ENCODE data around the gene MLPH.

Gene MLPH

DNA sequence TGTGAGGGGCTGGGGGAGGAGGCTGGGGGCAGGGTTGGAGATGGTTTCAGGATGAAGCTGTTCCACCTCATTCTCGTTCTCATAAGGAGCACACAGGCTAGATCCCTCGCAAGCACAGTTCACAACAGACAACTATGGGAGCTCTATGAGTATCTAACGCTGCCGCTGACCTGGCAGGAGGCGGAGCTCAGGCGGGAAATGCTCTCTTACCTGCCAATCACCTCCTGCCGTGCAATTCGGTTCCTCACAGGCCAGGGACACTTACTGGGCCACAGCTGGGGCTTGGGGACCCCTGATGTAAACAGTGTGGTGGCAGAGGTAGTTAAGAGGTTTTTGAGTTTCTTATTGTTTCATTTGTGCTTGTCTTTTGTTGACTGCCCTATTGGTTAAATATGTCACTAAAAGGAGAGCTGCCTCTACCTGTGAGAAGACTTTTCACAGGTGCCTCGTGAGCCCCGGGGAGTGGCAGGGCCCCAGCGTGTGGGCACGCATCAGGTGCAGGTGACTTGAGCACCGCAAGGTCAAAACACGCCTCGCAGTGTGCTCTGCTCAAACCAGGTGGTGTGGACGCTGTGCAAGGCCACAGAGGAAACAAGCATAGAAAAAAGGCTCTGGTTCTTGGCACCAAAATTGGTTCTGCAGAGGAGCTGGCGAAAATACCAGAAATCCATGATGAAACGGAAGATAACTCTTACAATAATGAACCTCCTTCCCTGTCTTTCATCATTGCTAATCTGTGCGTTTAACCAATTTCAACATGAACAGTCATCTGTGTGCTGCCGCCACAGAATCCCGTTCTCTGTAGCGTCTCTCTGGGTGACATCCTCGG lies 10.2 kb downstream of the MLPH start:
- DNase-seq (ENCODE audit: extremely low read depth in 1 of 2, low read depth in 1 of 2) = no peak

DNA sequence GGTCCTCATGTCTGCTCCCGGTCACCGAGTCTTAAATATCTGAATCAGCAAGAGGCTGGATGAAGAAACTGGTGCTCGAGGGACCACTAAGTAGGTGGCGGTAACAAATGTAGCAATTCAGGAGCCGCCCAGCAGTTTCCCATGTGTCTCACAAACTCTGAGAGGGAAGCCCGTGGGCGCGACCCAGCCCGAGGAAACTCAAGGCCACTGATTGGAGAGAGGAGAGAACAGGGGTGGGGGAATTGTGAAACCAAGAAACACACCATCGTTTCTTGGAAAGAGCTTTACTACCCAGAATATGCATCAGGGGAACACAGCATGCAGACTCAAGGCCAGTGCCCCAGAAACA lies 10.8 kb downstream of the MLPH start:
- DNase-seq (ENCODE audit: extremely low read depth in 1 of 2, low read depth in 1 of 2) = no peak

DNA sequence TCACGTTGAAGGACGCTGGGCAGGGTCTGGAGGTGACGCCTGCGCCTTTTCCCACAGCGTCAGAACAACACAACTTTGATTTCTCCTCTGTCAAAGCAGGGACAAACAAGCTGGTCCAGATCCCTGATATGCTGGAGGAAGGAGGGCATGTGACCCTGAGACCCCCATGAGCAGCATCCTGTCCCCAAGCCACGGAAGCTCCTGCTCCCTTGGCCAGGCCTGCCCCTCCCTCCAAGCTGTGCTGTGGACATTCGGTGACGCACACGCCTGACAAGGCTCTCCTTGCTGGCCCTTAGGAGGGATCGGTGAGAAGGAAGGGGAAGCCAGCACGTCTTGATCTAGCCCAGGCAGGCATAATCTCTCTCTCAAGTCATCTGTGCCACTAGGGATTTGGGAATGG lies 11.3 kb downstream of the MLPH start:
- DNase-seq (ENCODE audit: extremely low read depth in 1 of 2, low read depth in 1 of 2) = no peak

DNA sequence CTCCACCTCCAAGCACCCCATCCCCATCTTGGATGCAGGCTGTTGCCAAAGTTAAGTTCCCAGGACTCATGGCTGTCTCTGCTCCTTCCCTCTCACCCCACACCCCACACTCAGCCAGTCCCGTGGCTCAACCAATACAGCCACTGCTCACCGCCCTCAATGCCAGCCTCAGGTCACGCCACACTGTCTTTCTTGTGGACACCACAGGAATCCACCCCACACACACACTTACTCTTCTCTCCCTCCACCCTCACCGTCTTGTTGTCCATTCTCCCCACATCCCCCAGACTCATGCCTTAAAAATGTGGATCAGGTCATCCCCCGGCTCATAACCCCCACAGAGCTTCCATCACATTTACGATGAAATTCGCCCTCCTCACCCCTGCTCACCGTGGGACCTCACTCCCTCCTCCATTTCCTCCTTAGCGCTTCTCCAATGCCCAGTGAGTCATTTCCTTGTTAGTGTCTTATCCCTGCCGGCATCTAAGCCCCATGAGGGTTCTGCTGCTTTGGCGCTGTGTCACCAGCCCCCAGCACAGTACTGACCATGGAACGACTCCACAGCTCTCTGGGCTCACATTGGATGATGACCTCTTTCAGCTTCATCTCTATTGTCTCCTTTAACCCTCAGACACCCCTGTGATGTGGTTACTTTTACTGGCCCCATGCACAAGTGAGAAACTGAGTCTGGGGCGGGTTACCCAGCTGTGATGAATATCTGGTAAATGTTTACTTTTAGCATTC lies 13.8 kb downstream of the MLPH start:
- DNase-seq (ENCODE audit: extremely low read depth in 1 of 2, low read depth in 1 of 2) = no peak

DNA sequence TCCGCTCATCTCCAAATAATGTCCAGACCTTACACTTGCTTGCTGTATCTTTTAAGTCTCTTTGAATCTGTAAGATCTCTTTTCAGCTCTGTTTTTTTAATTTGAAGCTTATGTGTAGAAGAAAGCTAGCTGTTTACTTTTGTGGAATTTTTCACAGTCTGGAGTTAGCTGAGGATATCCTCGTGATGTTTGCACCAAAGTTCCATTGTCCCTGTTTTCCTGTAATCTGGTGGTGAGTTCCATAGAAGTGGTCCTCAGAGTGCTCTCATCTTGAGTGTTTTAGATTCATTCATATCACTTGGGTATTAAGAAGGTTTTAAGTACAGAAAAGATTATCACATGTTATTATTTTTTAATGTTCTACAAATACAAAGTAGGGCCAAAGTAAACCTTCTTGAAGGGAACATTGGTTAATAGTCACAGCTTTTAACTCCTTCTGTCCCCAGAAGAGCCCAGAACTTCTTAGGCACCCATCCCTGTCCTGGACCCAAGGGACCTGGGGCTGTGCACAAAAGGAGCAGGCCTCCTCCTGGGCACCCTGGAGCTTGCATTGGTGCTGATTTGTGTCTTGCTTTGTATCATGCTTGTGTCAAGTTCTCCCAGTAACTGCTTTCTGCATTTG lies 15.0 kb downstream of the MLPH start:
- DNase-seq (ENCODE audit: extremely low read depth in 1 of 2, low read depth in 1 of 2) = no peak

DNA sequence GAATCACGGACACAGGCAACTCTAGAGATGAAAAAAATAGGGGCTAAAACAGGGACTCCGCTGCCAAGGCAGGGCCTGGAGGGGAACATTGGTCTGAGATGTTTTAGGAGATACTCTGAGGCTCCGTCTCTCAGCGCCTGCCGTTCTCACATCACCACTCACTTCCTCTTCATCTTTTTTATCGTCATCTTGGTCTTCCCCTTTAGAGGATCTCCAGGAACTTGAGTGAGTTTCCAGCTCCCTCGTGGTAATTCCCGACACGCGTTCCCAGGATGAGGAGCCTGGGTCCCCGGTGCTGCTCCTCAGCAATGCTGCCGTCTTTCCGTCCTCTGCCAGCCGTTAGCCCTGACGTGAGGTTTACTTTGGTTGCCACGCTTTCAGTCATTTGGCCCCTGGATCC lies 16.1 kb downstream of the MLPH start:
- DNase-seq (ENCODE audit: extremely low read depth in 1 of 2, low read depth in 1 of 2) = no peak

DNA sequence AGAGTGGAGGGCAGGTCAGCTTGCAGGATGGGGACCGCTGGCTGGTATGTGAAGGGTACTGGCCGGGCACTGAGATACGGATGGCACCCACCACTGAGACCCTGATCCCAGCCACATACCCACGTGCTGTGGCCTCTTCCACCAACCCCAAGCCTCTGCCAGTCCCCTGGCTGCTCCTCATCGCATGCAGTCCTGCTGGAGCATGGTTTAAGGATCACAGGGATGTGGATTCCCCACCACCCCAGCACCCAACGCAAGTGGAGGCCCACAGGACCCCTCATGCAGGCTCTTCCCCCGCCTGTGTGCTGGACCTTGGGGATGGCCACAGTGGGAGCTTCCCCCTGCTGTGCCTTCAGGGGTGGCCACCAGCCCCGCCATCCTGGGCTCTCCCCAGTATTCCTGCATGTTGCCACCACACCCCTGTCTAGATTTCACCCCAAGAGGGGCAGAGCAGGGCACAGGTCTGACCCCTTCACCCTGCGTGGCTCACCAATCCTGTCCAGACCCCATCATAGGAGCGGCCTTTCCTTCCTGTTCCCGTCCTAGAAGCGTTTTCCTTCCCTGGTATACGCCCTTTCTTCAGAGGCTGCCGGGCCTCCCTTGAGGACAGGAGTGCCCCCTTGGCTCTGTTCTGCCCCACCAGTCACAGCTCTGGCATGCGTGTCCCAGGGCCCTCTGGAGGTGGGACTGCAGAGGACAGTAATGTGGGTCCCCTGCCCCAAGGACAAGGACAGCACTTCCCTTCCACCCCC lies 18.3 kb downstream of the MLPH start:
- DNase-seq (ENCODE audit: extremely low read depth in 1 of 2, low read depth in 1 of 2) = no peak

DNA sequence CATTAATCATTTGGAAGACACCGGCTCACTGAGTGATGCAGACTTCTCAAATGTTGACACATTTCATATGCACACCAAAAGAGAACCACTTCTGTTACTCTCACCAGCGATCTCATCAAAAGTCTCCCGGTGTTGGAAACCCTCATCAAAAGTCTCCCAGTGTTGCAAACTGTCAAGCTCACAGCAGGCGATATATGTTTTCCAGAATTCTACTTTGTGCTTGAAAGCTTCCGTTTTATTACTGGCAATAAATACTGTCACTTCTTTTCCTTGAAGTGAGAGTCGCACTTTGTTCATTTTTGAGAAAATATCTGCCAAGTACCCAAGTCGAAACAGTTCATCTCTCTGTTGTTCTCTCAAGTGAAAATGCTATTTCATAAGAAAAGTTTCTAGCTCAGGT lies 20.5 kb downstream of the MLPH start:
- DNase-seq (ENCODE audit: extremely low read depth in 1 of 2, low read depth in 1 of 2) = no peak

DNA sequence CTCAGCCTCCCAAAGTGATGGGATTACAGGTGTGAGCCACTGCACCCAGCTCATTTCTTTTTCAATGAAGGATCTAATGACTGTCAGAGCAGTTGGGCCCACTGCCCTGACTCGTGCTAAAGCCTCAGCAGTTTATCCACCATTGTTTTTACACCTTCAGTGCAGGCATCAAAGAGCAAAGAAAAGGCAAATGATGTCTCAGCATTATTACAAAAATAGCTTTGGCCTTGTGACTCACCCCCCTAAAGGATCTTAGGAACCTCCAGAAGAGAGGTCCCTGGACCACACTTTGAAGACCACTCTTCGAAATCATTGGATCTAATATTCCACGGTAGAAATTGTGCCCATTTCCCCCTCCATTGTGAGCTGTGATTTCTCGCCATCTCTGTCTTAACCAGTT lies 21.3 kb downstream of the MLPH start:
- no peak for DNase-seq (ENCODE audit: extremely low read depth in 1 of 2, low read depth in 1 of 2)

DNA sequence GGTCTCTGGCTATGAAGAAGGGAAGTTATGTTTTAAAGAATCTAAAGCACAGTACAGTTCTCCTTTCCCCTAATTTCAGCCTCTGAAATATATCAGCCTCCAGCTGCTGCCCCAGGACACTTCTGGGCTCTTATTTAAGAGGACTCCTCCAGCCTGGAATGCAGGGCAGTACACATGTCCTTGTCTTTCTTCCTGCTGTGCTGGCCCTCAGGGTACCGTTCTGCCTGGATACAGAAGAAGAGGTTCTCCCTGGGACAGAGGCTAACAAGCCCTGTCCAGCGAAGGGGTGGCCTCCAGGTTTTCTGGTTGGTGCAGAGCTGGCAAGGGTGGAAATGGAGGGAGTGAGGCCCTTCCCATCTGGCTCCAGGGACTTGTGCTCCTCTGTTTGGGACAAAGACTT lies 22.1 kb downstream of the MLPH start:
- no peak for DNase-seq (ENCODE audit: extremely low read depth in 1 of 2, low read depth in 1 of 2)

DNA sequence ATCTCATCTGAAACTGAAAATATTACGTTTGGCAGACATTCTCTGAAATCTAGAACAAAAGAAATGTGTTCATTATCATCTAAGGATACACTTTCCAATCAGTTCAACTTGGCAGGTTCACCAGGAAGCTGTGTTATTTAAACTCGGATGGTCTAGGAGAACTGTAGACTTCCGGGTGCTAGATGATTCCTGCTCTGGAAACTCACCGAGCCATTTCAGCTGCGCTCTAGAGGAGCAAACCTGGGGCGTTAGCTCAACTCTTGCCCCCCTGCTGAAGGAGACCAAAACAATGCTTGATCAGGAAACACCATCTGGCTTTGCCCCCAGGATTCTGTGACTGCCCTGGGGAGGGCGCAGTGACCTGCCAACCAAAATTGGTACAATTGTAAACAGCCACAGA lies 22.9 kb downstream of the MLPH start:
- DNase-seq (ENCODE audit: extremely low read depth in 1 of 2, low read depth in 1 of 2) = no peak

DNA sequence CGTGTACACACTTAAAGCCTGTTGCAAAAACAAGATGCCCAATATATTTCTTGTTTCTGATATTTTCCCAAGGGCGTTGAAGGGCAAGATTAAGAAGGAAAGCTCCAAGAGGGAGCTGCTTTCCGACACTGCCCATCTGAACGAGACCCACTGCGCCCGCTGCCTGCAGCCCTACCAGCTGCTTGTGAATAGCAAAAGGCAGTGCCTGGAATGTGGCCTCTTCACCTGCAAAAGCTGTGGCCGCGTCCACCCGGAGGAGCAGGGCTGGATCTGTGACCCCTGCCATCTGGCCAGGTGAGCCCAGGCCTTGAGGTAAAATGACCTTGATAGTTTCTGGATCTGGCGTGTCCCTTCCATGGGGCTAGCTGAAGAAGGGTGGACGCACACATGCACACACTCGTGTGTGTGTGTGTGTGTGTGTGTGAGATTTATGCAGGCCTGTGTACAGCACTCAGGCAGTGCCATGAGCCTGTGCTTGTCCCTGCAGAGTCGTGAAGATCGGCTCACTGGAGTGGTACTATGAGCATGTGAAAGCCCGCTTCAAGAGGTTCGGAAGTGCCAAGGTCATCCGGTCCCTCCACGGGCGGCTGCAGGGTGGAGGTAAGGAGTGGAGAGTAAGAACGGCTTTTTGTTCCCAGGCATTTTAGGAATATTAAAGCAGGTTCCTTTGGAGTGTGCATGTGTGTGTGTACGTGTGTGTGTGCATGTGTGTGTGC lies 23.6 kb downstream of the MLPH start:
- DNase-seq (ENCODE audit: extremely low read depth in 1 of 2, low read depth in 1 of 2) = no peak

DNA sequence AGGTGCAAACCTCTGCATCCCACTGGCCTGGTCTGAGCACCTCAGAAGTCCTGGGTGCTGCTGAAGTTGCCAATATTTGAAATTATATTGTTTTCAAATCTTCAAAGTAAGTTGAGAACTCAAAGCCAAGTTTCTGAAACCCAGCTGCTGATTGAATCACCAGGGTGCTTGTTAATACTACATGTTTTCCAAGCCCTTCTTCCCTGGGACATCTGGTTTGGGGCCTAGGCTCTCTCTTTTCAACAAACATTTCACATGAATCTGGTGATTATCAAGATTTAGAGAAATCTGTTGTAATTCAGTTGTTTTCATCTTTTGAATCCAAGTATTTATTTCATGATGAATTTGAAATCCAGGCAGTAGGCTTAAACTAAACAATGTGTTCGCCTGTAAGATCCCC lies 24.4 kb downstream of the MLPH start:
- DNase-seq (ENCODE audit: extremely low read depth in 1 of 2, low read depth in 1 of 2) = no peak

DNA sequence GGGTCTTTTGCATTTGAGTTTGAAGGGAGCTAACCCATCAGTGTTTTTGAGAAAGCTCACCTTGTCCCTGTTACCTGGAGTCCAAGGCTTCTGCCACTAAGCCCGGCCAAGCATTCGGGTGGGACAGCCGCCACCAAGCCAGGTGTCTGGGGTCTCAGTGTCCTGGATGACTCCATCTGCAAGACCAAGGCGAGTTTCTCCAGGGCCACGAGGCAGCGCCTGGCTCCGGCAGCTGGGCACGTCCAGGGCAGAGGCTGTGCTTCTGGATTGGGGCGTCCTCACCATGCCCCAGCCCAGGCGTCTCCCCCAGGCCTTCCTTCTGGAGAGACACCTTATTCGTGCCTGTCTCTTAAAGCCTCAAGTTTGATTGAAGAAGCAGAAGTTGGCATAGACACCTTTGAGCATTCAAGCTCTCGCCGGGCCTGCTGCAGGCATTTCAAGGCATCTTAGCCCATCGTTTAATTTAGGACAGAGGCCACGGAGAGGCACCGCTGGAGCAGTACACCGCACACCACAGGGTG lies 24.9 kb downstream of the MLPH start:
- no peak for DNase-seq (ENCODE audit: extremely low read depth in 1 of 2, low read depth in 1 of 2)

DNA sequence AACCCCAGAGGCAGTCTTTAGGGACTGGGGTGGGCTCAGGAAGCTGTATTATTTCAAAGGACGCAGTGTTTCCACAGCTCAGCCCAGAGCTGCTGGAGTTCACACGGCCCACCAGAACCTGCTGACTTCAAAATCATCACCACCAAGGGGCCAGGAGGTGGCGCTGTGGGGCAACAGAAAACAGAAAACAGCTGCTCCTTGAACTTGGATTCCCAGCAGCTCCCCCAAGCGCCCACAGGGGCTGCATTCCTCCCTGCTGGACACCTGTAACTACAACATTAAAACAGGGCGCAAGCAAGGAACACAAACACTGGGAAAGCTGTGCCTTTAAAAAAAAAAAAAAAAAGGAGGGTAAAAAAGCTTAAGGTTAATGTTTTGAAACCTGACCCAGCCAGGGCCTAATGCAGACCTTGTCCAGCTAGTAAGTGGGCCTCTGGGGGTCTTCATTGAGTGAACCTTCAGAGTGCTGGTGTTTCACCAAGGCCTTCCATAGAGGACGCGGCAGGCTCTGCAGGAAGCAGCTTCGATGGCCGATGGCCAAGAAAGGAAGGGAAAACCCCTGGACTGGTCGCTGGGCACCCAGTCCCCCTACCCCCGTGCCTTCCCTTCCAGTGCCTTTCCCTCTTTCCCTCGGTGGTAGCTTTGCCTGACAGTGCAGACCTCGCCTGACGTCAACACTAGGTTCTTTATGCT lies 25.9 kb downstream of the MLPH start:
- peak; percentile 37 to 70 for DNase-seq (ENCODE audit: extremely low read depth in 1 of 2, low read depth in 1 of 2)

DNA sequence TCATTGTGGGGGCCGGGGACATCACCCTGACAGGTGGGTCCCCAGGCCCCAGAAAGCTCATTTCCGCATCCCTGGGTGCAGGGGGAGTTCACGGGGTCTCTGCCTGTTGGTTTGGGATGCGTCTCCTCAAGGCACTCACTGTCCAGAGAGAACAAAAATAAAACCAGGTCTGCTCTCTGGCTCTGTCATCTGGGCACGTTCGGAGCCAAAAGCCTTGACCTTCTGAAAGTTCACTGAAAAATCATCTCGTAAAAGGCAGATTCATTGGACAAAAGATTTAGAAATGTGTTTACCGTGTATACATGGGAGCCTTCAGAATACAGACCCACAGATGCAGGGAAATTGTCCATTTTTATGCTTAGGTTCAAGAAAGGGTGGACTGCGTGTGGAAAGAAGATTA lies 26.6 kb downstream of the MLPH start:
- DNase-seq (ENCODE audit: extremely low read depth in 1 of 2, low read depth in 1 of 2) = no peak

DNA sequence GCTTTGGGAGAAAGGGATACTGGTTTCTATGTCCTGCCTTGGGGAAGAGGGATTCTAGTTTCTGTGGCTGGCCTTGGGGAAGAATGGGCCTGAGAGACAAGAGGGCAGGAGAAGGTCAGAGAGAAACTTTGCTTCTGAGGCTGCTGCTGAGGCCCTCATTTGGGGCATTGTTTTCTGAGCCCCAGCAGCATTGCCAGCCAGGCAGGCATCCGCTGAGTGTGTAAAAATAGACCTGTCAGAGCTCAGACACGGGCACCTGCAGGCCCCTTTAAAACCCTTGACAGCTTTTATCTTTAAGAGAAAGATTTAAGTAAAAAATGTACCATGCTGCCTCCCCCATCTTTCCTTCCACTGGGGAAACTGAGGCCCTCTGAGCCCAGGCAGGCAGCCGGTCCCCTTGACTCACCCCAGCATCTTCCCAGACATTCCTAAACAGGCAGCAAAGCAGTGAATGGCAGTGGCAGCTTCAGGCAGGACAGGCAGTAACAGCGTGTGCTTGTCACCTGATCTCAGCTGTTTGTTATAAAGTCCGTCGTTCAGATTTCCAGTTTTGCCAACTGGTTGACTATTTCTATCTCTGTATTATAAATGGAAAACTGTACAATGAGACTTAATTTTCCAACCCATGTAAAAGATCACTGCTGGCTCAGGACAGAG lies 27.6 kb downstream of the MLPH start:
- DNase-seq (ENCODE audit: extremely low read depth in 1 of 2, low read depth in 1 of 2) = no peak

DNA sequence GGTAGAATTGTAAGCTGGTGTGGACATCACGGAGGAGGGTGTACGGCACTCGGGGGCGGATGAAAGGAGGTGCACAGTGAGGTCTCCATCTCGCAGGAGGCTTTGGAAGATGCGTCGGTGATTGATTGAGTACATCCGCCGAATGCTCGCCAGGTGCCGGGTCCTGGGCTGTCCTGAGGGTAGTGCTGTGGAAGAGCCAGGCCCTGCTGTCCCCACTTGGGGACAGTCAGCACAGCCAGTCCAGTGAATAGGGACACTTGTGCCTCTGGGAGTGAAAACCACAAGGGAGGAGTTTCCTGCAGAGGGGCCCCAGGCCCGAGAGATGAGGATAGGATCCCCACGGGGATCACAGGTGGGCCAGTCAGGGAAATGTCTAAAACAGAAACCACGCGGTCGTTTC lies 28.1 kb downstream of the MLPH start:
- DNase-seq (ENCODE audit: extremely low read depth in 1 of 2, low read depth in 1 of 2) = no peak

DNA sequence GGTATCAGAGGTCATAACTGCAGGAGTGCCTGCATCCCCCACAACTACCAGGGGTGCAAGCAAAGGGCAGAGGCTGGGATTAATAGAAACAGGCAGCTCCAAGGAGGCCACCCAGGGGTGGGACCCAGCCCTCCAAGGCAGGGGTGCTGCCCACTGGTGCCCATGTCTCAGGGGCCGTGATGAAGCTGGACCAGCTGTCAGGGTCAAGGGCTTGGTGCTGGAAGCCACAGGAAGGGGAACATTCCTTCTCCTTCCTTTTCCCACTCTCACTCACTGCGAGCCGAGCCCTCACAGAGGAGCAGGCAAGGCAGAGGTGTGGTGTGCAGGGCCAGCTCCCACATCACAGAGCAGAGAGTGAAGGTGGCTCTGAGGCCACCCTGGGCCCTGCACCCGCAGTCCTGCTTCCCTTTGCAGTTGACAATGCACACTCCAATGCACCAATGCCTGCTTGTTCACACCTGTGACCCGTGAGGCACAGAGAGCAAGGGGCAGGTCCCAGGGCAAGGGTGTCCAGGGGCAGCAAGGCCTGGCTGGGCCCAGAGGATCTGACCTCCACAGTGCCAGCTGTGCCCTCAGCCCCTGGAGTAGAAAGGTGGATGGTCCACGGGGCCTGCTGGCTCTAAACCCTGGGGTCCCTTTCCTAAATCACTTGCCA lies 28.7 kb downstream of the MLPH start:
- no peak for DNase-seq (ENCODE audit: extremely low read depth in 1 of 2, low read depth in 1 of 2)
